Activated naive CD4-positive, alpha-beta T cell treated with anti-CD3 and anti-CD28 coated beads for 36 hours (primary cell): ENCODE measurements around the gene CGNL1. TPM values are rescaled to one million over a fixed set of nuclear protein-coding genes. Genes with fewer than 3 reads are reported as not detected.

Source experiments
- CTCF ChIA-PET: fragments of 350-600 bp; sonication (Branson Sonifier 250); formaldehyde crosslinking; loops from one replicate; lab custom pipeline; 2021; ENCODE audit warnings: antibody characterized with exemption; lab: Charles Lee
- DNase-seq: peaks from one replicate; pipeline ENCODE4 v3.0.0-alpha.2; 2020
- H3K27ac Mint-ChIP-seq: one replicate; pipeline ENCODE4 v1.8.0; 2021; ENCODE audit warnings: mild to moderate bottlenecking, mixed read lengths
- H3K27me3 Mint-ChIP-seq: one replicate; pipeline ENCODE4 v1.8.0; 2021; ENCODE audit warnings: low read depth, mixed read lengths
- H3K36me3 Mint-ChIP-seq: one replicate; pipeline ENCODE4 v1.8.0; 2021; ENCODE audit warnings: low read depth, mixed read lengths
- H3K4me1 Mint-ChIP-seq: one replicate; pipeline ENCODE4 v1.8.0; 2021; ENCODE audit warnings: low read depth, mixed read lengths
- H3K4me3 Mint-ChIP-seq: one replicate; pipeline ENCODE4 v1.8.0; 2021; ENCODE audit warnings: mild to moderate bottlenecking, moderate library complexity, mixed read lengths
- H3K9me3 Mint-ChIP-seq: one replicate; pipeline ENCODE4 v1.8.0; 2021; ENCODE audit warnings: mixed read lengths
- intact Hi-C: fragments of 100-400 bp; cut with micrococcal nuclease; formaldehyde crosslinking; loops from one replicate; pipeline ENCODE4 v1.15.1; 2023
- total RNA-seq, 2 experiments: library from RNA; stranded (reverse); gene quantifications; one replicate each; pipeline ENCODE4 v1.2.3, GENCODE V29; 2021

The CGNL1 gene
- total RNA-seq, 2 experiments from 2014 or later, result not detected

- H3K36me3 Mint-ChIP-seq, result no peaks in the 10 kb centered on the region
- DNase-seq, result no peak
- H3K4me3 Mint-ChIP-seq, result no peak overlapping the region
- intact Hi-C loops, result no loop called here
- peaks cover 6% of the 10 kb centered on the region for H3K27me3 Mint-ChIP-seq
- CTCF ChIA-PET, result no interaction called here
- H3K9me3 Mint-ChIP-seq, result no peaks in the 10 kb centered on the region
- peaks cover 13% of the 10 kb centered on the region for H3K4me1 Mint-ChIP-seq
- no peak overlapping the region for H3K27ac Mint-ChIP-seq
These were observed 218.2 kb downstream of the CGNL1 start for GRCh38 chr15:57594479-57594878.

- intact Hi-C loops, result no loop called here
- CTCF ChIA-PET, result no interaction called here
- Mint-ChIP-seq H3K36me3 (no peaks in the 10 kb centered on the region), H3K4me3 (no peak overlapping the region), H3K4me1 (peaks cover 11% of the 10 kb centered on the region), H3K27me3 (peaks cover 4% of the 10 kb centered on the region), H3K27ac (no peak overlapping the region), H3K9me3 (no peaks in the 10 kb centered on the region)
- DNase-seq, result no peak
These were observed 218.9 kb downstream of the CGNL1 start for GRCh38 chr15:57595011-57595866.

GRCh38 chr15:57596301-57596855, 220.1 kb downstream of the CGNL1 start:
- H3K4me3 Mint-ChIP-seq, result no peak overlapping the region
- H3K27ac Mint-ChIP-seq, result no peak overlapping the region

GRCh38 chr15:57596978-57597377, 220.7 kb downstream of the CGNL1 start:
- no peaks in the 10 kb centered on the region for H3K36me3 Mint-ChIP-seq
- no peak overlapping the region for H3K27ac Mint-ChIP-seq
- H3K4me3 Mint-ChIP-seq, result no peak overlapping the region
- no peaks in the 10 kb centered on the region for H3K27me3 Mint-ChIP-seq
- CTCF ChIA-PET, result no interaction called here
- H3K9me3 Mint-ChIP-seq, result no peaks in the 10 kb centered on the region
- peaks cover 4% of the 10 kb centered on the region for H3K4me1 Mint-ChIP-seq
- intact Hi-C loops, result no loop called here
- DNase-seq, result no peak

More at GRCh38 chr15:57596301-57596855, 220.1 kb downstream of the CGNL1 start:
- Mint-ChIP-seq H3K36me3 (no peaks in the 10 kb centered on the region), H3K4me1 (peaks cover 6% of the 10 kb centered on the region), H3K9me3 (no peaks in the 10 kb centered on the region), H3K27me3 (peaks cover 1% of the 10 kb centered on the region)
- CTCF ChIA-PET, result no interaction called here
- DNase-seq, result no peak
- intact Hi-C loops, result no loop called here

GRCh38 chr15:57597431-57597830, 221.1 kb downstream of the CGNL1 start:
- intact Hi-C loops, result no loop called here
- Mint-ChIP-seq H3K9me3 (no peaks in the 10 kb centered on the region), H3K4me3 (no peak overlapping the region)

GRCh38 chr15:57598346-57598745, 222.0 kb downstream of the CGNL1 start:
- no peak for DNase-seq
- no peaks in the 10 kb centered on the region for H3K36me3 Mint-ChIP-seq
- H3K27me3 Mint-ChIP-seq, result no peaks in the 10 kb centered on the region
- no peaks in the 10 kb centered on the region for H3K9me3 Mint-ChIP-seq
- H3K4me3 Mint-ChIP-seq, result no peak overlapping the region
- H3K27ac Mint-ChIP-seq, result no peak overlapping the region
- intact Hi-C loops, result no loop called here
- CTCF ChIA-PET, result interaction anchor here (2.5 kb wide), 1 partner anchor 37 kb away, joined by 9 read pairs; no protein-coding TSS in a partner anchor
- no peaks in the 10 kb centered on the region for H3K4me1 Mint-ChIP-seq

More at GRCh38 chr15:57597431-57597830, 221.1 kb downstream of the CGNL1 start:
- Mint-ChIP-seq H3K4me1 (peaks cover 4% of the 10 kb centered on the region), H3K27me3 (no peaks in the 10 kb centered on the region), H3K27ac (no peak overlapping the region), H3K36me3 (no peaks in the 10 kb centered on the region)
- CTCF ChIA-PET, result no interaction called here
- no peak for DNase-seq

GRCh38 chr15:57599296-57599810, 223.0 kb downstream of the CGNL1 start:
- no peak overlapping the region for H3K4me3 Mint-ChIP-seq
- intact Hi-C loops, result no loop called here
- no peaks in the 10 kb centered on the region for H3K4me1 Mint-ChIP-seq
- no peaks in the 10 kb centered on the region for H3K9me3 Mint-ChIP-seq
- no peak for DNase-seq
- H3K27me3 Mint-ChIP-seq, result no peaks in the 10 kb centered on the region
- CTCF ChIA-PET, result interaction anchor here (2.5 kb wide), 1 partner anchor 38 kb away, joined by 9 read pairs; no protein-coding TSS in a partner anchor
- no peak overlapping the region for H3K27ac Mint-ChIP-seq
- H3K36me3 Mint-ChIP-seq, result no peaks in the 10 kb centered on the region

GRCh38 chr15:57600197-57600596, 223.9 kb downstream of the CGNL1 start:
- no peak for DNase-seq
- Mint-ChIP-seq H3K27me3 (no peaks in the 10 kb centered on the region), H3K27ac (no peak overlapping the region), H3K4me1 (no peaks in the 10 kb centered on the region), H3K4me3 (no peak overlapping the region), H3K9me3 (no peaks in the 10 kb centered on the region), H3K36me3 (peaks cover 3% of the 10 kb centered on the region)
- intact Hi-C loops, result no loop called here
- CTCF ChIA-PET, result interaction anchor here (0.5 to 2.5 kb wide), 4 partner anchors 39 to 202 kb away, joined by 3 to 9 read pairs (median 4); no protein-coding TSS in a partner anchor

Other genes starting within 250 kb of the CGNL1 start
- under 1 TPM; 0.38 to 0.40 TPM for gene MYZAP, start 215.4 kb downstream of the CGNL1 start, total RNA-seq